ENCODE results near the gene EPHB6.
A peak's percentile ranks its signal among the peaks of the same experiment; 100 is the strongest.

EPHB6 gene

GRCh38 chr7:142863891-142864685 is 9.2 kb downstream of the EPHB6 start:
- TF ChIP-seq, protein P1, sequence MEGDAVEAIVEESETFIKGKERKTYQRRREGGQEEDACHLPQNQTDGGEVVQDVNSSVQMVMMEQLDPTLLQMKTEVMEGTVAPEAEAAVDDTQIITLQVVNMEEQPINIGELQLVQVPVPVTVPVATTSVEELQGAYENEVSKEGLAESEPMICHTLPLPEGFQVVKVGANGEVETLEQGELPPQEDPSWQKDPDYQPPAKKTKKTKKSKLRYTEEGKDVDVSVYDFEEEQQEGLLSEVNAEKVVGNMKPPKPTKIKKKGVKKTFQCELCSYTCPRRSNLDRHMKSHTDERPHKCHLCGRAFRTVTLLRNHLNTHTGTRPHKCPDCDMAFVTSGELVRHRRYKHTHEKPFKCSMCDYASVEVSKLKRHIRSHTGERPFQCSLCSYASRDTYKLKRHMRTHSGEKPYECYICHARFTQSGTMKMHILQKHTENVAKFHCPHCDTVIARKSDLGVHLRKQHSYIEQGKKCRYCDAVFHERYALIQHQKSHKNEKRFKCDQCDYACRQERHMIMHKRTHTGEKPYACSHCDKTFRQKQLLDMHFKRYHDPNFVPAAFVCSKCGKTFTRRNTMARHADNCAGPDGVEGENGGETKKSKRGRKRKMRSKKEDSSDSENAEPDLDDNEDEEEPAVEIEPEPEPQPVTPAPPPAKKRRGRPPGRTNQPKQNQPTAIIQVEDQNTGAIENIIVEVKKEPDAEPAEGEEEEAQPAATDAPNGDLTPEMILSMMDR (IDR thresholded peaks at IDR 0.05; ENCODE audit: low read length, missing control alignments) = no peak
- no peak for DNase-seq (ENCODE audit: low read depth)
- no peak overlapping the region for H3K4me3 ChIP-seq (replicated peaks; ENCODE audit: low read depth, low read length)

DNA sequence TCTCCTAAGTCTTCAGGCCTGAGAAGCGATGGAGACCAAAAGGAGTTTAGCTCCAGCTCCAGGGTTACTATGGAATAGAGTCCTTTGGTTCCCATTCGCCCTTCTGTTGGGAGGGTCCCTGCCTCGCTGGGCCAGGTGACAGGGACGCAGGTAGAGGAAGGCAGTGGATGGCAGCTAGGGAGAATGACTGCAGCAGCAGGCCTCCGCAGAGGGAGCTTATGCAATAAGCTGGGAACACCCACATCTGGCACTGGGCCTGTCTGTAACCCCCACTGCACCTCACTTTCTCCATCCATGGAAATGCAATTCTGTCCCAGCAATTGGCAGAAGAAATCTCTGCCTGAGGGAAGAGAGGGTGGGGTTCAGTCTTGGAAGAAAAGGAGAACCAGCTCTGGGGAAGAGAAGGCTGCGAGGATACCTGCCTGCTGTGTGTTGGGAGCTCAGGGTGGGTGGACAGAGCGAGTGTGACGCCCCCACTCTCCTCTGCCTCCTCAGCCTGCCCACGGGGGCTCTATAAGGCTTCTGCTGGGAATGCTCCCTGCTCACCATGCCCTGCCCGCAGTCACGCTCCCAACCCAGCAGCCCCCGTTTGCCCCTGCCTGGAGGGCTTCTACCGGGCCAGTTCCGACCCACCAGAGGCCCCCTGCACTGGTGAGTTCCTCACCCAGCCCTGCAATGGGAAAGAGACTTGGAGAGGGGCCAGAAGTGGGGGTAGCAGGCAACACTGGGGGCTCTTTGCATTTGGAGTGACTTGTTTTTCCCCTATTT is 10.3 kb downstream of the EPHB6 start:
- TF ChIP-seq, protein P1 (IDR thresholded peaks at IDR 0.05; ENCODE audit: low read length, missing control alignments) = no peak
- no peak overlapping the region for H3K4me3 ChIP-seq (replicated peaks; ENCODE audit: low read depth, low read length)
- DNase-seq (ENCODE audit: low read depth) = no peak

GRCh38 chr7:142865766-142866165 is 10.9 kb downstream of the EPHB6 start:
- no peak overlapping the region for H3K4me3 ChIP-seq (replicated peaks; ENCODE audit: low read depth, low read length)
- no peak for DNase-seq (ENCODE audit: low read depth)
- TF ChIP-seq, protein P1 (IDR thresholded peaks at IDR 0.05; ENCODE audit: low read length, missing control alignments) = no peak

DNA sequence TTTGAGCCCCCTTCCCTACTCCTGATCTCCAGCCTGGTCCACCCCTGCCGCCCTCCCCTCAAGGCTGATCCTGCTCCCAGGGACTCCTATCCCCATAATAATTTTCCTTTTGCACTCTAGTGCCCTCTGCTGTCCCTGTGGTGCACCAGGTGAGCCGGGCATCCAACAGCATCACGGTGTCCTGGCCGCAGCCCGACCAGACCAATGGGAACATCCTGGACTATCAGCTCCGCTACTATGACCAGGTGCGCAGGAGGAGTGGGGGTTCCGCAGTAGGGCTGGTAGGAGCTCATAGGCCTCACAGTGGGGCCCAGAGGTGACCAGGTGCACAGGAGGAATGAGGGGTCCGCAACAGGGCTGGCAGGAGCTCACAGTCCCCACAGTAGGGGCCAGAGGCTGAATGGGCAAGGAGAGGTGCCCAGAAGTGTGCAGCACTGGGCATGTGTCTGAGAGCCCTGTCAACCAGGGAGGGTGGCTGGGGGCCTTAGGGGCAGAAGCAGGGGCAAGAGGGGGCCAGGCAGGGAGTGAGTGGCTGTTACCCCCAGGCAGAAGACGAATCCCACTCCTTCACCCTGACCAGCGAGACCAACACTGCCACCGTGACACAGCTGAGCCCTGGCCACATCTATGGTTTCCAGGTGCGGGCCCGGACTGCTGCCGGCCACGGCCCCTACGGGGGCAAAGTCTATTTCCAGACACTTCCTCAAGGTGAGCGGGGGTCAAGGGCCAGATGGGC is 11.7 kb downstream of the EPHB6 start:
- peak; percentile 24 for DNase-seq (ENCODE audit: low read depth)
- TF ChIP-seq, protein P1 (IDR thresholded peaks at IDR 0.05; ENCODE audit: low read length, missing control alignments) = peak; percentile 62
- no peak overlapping the region for H3K4me3 ChIP-seq (replicated peaks; ENCODE audit: low read depth, low read length)

DNA sequence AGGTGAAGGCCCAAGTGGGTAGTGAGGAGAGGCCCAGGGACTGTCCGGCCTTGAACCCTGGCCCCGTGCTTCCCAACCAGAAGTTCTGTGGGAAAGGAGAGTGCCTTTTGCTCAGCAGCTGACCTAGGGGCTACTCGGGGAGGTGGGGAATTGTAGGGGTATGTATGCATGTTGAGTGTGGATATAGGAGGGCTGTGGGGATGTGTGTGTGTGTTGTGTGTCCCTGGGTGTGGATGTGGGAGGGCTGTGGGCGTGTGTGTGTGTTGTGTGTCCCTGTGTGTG is 12.2 kb downstream of the EPHB6 start:
- H3K4me3 ChIP-seq (replicated peaks; ENCODE audit: low read depth, low read length) = no peak overlapping the region
- TF ChIP-seq, protein P1 (IDR thresholded peaks at IDR 0.05; ENCODE audit: low read length, missing control alignments) = no peak
- no peak for DNase-seq (ENCODE audit: low read depth)

- no peak overlapping the region for H3K4me3 ChIP-seq (replicated peaks; ENCODE audit: low read depth, low read length)
- TF ChIP-seq, protein P1 (IDR thresholded peaks at IDR 0.05; ENCODE audit: low read length, missing control alignments) = no peak
- DNase-seq (ENCODE audit: low read depth) = no peak
Observed at GRCh38 chr7:142867398-142868187, 12.7 kb downstream of the EPHB6 start.
